WI38 (cell line): ENCODE data around the gene PYROXD2.

ENCODE experiments used
- H3K4me3 ChIP-seq: 2 replicates; pipeline ENCODE4 v1.5.1; 2011; ENCODE audit warnings: low read depth, mild to moderate bottlenecking, control low read depth, low read length
- CTCF ChIP-seq: IDR thresholded peaks from 2 replicates; pipeline ENCODE4 v1.5.1; 2012; ENCODE audit warnings: low read depth, mild to moderate bottlenecking, control low read depth, low read length

Gene PYROXD2

GRCh38 chr10:98446151-98446660, 31.2 kb upstream of the PYROXD2 start:
- peak overlapping the region; percentile 84 for H3K4me3 ChIP-seq
- no peak for TF ChIP-seq CTCF

- H3K4me3 ChIP-seq = peak overlapping the region; percentile 84
- TF ChIP-seq CTCF = no peak
Measured at GRCh38 chr10:98445200-98445812, 30.3 kb upstream of the PYROXD2 start.

- TF ChIP-seq CTCF = no peak
- no peak overlapping the region for H3K4me3 ChIP-seq
Measured at GRCh38 chr10:98444314-98445006, 29.5 kb upstream of the PYROXD2 start.

- TF ChIP-seq CTCF = no peak
- no peak overlapping the region for H3K4me3 ChIP-seq
Measured at GRCh38 chr10:98438715-98439114, 23.7 kb upstream of the PYROXD2 start.

- no peak for TF ChIP-seq CTCF
Measured at GRCh38 chr10:98436704-98437103, 21.7 kb upstream of the PYROXD2 start.

GRCh38 chr10:98435178-98435577, 20.2 kb upstream of the PYROXD2 start:
- H3K4me3 ChIP-seq = no peak overlapping the region
- TF ChIP-seq CTCF = no peak

More at GRCh38 chr10:98436704-98437103, 21.7 kb upstream of the PYROXD2 start:
- no peak overlapping the region for H3K4me3 ChIP-seq
